NCI-H2227 (cell line): ENCODE measurements around the gene TLK1.

Source experiments
- DNase-seq: peaks from one replicate; lab custom pipeline; 2025; ENCODE audit not compliant: unreplicated experiment; lab: John Stamatoyannopoulos, UW

Gene TLK1

DNA sequence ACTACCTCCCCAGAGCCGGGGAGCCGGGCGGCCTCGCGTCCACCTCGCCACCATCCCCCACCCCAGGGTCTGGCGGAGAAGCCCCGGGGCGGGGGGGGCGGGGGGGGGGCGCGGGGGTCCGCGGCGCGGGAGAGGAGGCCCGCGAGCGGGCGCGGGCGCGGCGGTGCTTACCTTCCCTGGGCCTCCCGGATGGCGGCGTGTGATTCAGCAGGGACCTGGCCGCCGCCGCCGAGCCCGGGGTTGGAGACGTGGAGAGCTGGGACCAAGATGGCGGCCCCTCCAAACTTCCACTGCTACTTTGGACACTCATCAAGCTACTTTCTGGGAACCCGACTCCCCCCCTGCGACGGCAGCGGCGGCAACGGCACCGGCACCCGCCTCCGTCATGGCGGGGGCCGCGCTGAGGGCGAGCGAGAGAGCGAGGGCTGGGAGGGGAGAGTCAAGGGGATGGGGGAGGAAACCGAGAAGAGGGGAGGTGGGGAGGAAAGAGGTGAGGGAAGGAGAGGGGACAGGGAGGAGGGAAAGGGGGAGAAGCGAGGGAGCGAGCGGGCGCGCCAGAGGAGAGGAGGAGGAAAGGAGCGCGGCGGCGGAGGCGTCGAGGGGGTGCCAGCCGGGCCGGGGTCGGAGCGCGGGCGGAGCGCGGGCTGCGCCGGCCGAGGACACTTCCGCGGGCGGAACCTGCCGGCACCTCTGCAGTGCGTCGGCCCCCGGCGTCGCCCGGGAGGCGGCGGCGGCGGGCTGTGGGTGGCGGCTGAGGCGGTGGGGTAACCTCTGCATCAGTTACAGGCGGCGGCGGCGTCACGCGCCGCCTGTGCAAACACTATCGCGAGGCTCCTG lies at the start of gene TLK1:
TSS of gene TLK1 (minus strand) at position 775 of the 837 bp plus-strand sequence. CDS start at position 310, 465 bp downstream.
- DNase-seq = peak; percentile 91

- DNase-seq = no peak
These were observed 49.6 kb upstream of the TLK1 start for GRCh38 chr2:171210216-171210863.

GRCh38 chr2:171208657-171209056 lies 48.0 kb upstream of the TLK1 start:
- no peak for DNase-seq

- DNase-seq = no peak
These were observed 45.9 kb upstream of the TLK1 start for GRCh38 chr2:171206422-171207115.

GRCh38 chr2:171205551-171205950 lies 44.9 kb upstream of the TLK1 start:
- DNase-seq = no peak

DNA sequence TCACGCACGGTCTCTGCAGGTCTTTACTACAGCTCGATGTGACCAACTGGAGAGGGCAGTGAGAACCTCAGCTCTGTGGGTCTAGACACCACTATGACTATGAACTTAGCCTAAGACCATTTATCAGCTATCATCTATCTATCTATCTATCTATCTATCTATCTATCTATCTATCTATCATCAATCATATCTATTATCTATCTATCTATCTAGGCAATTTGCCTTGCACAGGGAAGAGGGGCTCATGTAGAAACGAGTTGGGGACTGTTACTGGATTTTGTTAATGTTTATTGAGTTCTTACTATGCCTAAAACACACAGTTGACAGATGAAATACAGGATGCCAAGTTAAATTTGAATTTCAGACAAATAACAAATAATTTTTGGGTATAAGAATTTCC lies 41.1 kb upstream of the TLK1 start:
- no peak for DNase-seq

- no peak for DNase-seq
These were observed 40.6 kb upstream of the TLK1 start for GRCh38 chr2:171201271-171201670.

- DNase-seq = no peak
These were observed 39.8 kb upstream of the TLK1 start for GRCh38 chr2:171200469-171200868.

DNA sequence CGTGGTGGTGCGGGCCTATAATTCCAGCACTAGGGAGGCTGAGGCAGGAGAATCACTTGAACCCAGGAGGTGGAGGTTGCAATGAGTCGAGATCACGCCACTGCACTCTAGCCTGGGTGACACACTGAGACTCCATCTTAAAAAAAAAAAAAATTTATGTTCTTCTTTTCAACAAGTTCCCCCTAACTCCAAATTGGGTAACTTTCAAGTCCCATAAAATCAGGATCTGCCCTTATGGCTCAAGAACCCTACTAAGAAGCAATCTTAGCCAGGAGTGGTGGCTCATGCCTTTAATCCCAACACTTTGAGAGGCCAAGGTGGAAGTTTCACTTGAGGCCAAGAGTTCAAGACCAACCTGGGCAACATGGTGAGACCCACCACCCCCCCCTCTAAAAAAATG lies 30.3 kb upstream of the TLK1 start:
- no peak for DNase-seq

DNA sequence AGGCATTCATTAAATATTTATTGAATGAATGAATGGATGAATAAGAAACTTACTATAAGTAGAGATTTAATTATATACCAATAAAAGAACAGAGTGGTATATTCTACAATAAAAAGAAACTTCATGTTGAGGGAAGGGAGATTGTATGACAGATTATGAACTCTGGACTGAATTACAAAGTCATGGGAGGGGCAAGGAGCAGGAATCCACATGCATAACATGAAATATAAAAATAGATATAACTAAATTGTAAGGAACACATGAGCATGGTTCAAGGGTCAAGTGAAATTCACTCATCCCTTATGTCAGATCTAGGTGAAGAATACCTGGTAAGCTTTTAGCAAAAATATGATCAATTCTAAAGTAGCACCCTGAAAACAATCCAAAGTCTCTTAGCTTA lies 27.1 kb upstream of the TLK1 start:
- DNase-seq = no peak

DNA sequence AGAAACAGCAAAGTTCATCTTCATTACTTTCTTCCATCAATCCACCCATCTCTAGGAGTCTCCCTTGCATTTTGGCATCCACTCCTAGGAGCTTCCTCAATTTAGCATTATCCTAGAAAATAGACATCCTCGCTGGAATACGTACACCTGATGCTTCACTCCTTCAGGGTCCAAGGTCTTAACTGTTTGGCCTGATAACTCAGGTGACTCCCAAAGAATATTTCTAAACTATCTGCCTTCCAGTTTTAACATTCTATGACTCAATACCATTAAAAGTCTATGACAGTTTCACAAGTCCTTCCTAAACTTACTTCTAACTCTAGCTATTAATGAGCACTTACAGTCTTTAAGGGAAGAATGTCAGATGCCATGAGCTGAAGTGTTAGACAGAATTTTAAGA lies 26.5 kb upstream of the TLK1 start:
- DNase-seq = no peak

- DNase-seq = no peak
These were observed 25.2 kb upstream of the TLK1 start for GRCh38 chr2:171185941-171186340.

- no peak for DNase-seq
These were observed 24.6 kb upstream of the TLK1 start for GRCh38 chr2:171185165-171185818.

DNA sequence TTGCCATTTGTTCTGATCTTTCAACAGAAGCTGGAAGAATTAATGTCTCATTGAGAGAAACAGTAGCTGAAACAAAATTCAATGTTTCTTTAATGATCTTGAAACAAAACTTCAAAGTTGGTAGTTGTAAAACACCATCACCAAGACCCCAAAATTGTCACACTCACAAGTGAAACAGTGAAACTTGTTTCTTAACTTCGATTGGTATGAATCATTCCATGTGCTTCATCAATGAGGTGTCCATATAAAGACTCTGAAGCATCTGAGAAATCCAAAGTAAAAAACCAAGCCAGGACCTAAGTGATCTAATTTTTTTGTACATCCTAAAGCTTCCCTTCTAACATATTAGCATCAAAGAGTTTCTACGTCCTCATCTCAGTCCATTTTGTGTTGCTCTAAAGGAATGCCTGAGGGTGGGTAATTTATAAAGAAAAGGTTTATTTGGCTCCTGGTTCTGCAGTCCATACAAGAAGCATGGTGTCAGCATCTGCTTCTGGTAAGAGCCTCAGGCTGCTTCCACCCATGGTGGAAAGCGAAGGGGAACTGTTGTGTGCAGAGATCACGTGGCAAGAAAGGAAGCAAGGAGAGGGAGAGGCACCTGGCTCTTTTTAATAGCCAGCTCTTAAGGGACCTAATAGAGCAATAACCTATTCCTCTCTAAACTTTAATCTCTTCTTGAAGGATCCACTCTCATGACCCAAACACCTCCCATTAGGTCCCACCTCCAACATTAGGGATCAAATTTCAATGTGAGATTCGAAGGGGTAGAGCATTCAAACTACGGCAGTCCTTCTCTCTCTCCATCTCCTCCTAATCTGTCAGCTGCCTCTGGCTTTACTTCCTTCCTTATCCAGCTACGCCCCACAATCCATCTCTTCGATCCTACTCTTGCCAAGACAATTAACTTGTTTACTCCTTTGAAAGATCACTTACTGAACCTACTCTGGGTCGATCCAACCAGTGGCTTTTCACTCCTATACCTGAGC lies 20.7 kb upstream of the TLK1 start:
- peak; percentile 50 for DNase-seq

DNA sequence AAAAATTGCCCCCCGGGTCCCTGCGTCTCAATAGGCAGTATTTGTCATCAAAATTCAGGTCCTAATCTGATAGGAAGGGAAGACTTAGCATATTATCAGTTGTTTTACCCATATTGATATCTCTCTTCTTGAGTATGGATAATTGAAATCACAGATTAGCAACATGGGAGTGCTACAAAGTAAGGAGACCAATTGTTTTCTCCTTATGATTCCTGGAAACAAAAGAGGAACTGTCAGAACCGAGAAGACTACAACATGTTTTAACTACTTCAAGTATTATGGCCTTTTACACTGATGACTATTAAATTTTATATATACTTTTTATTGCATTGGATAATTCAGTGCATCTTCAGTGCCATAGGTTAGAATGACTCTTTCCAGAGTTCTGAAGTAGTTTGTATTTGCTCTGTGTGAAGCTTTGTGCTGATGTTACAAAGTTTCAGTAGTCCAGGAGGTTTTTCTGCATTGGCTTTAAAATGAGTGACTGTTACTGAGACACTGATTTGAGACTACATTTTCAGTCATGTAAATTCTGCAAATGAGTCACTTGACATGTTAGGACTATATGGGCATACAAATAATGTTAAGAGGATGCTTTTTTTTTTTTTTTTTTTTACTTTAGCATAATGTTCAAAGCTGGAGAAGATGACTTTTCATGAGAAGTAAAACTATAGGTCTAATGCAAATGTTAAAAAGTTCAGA lies 19.7 kb upstream of the TLK1 start:
- no peak for DNase-seq

DNA sequence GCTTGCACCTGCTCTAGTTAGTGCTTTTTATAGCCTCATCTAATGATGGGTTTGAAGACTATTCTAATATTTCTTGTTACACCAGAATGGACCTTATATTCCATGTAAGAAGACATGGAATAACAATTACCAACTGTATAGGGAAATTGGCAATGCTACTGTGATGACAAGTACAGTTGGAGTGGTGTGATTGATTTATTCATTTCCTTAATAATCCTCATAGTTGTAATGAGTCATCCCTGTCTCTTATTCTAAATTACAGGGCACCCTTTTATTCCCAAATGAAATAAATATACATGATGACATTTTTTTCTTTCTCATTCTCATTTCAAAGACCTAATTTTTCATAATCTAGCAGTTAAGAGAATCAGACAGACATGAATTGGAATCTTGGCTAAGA lies 18.3 kb upstream of the TLK1 start:
- DNase-seq = no peak

DNA sequence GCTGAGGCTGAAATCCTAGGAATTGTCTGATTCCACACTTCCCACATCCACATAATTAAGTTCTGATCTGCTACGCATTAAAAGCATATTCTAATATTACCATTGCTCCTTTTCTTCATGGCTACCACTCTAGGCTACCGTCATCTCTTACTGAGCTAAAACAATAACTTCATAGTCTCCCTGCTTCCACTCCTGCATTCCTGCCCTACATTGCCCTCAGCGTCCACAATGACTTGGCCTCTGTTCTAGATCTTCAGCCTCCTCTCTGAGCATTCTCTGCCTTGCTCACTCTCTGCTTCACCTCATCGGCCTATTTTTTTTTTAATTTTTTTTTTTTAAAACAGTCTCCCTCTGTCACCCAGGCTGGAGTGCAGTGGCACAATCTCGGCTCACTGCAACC lies 15.8 kb upstream of the TLK1 start:
- DNase-seq = no peak

- DNase-seq = no peak
These were observed 13.4 kb upstream of the TLK1 start for GRCh38 chr2:171174075-171174474.

GRCh38 chr2:171173087-171173486 lies 12.4 kb upstream of the TLK1 start:
- DNase-seq = no peak

DNA sequence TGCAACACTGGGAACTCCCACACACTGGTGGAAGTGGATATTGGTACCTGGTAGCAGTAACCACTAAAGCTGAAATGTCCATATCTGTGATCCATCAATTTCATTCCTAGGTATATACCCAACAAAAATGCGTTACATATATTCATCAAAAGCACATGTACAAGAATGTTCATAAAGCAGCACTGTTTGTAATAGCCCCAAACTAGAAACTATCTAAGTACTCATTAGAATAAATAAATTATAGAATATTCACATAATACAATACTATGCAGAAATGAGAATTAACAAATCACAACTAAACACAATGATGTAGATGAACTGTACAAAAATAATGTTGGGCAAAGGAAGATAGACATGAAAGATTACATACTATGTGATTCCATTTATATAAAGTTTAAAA lies 11.1 kb upstream of the TLK1 start:
- DNase-seq = no peak
